ENCODE data around the gene ZSWIM8.

- no peak for TF ChIP-seq EZH2phosphoT487 (IDR thresholded peaks at IDR 0.05; ENCODE audit: low read depth, severe bottlenecking, unreplicated experiment)
- TF ChIP-seq CTCF (IDR thresholded peaks at IDR 0.05; ENCODE audit: poor library complexity) = no peak
- TF ChIP-seq EZH2 (IDR thresholded peaks at IDR 0.05; ENCODE audit: borderline replicate concordance) = no peak
These were observed 25.5 kb downstream of the ZSWIM8 start for GRCh38 chr10:73810735-73811465.

Measured in hepatocyte (in vitro differentiated cells).